Esophagus mucosa (tissue), 1 donor: ENCODE data around the gene IGFBP7. TPM values are rescaled to one million over a fixed set of nuclear protein-coding genes. Genes with fewer than 3 reads are reported as not detected.
A peak's percentile ranks its signal among the peaks of the same experiment; 100 is the strongest.
"Not testable (repeated sequence)": the region's sequence is repeated elsewhere in the genome, so short reads cannot be mapped to it uniquely, and the experiment has no call there.

Source experiments
- ATAC-seq: fragments of 200-7000 bp; cut with Tn5 transposase; one replicate; pipeline ENCODE4 v1.9.1; 2020
- total RNA-seq: library from RNA; stranded (reverse); gene quantifications from one replicate; pipeline ENCODE4 v1.2.4, GENCODE V29; 2023
- donor health status: DM: yes; HTN: yes; CAD: no.

IGFBP7 gene
- total RNA-seq, 1 donor from 2014 or later: 40.9 TPM

DNA sequence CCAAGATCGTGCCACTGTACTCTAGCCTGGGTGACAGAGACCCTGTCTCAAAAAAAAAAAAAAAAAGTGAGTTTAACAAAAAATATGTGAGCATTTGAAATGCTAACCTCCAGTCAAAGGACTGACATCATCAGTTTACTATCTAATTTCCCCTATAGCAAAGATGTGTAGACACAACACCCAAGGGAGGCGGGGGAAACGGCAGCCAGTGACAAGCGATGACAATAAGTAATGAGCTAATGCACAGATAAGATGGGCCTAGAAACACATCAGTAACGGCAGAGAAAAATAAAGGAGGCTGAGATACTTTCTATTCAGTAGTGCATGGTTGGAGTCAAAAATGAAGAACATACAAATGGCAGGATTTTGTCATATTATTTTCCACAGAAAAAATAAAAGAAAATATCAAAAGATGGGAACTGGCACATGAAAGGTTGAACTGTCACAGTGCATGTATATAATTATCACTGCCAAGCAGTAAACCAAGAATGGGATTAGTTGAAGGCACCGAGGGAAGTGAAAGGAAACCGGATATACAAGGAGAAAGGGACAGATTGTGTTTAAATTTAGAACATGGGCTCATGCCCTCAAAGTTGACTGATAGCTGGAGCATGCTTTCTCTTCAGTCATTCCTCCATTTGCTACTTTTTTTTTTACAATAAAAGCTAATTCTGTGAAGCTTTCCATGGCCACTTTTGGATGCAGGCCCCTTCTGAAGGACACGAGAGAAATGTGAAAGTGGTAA is 41.8 kb downstream of the IGFBP7 start:
- no peak for ATAC-seq

DNA sequence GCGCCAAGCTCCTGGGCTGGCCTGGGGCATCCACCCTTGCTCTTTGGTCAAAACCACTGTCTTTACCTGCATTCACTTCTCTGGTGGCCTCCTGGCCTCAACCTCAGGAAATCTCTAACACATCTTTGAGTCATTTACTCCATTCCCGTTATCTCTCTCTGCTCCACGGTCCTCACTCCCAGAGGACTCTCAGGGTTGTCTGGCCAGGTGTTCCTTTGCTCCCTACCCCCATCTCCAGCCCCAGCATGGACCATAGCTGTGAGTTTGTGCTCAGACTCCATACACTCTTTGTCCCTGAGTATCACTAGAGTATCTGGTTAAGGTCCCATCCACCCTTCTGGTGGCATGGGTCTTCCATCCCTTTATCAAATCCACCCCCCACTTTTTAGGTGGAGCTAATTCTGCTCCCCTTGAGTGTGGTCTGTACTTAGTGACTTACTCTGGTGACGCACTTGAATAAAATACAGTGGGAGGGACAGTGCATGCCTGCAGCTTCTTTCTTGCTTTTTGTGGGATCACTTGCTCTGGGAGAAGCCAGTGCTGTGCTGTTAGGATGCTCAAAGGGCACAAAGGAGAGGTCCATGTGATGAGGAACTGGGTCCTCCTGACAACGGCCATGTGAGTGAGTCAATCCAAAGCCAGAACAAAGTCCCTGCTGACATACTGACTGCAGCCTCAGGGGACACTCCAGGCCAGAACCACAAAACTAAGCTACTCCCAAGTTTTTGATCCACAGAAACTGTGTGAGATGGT is 44.3 kb downstream of the IGFBP7 start:
- no peak for ATAC-seq

DNA sequence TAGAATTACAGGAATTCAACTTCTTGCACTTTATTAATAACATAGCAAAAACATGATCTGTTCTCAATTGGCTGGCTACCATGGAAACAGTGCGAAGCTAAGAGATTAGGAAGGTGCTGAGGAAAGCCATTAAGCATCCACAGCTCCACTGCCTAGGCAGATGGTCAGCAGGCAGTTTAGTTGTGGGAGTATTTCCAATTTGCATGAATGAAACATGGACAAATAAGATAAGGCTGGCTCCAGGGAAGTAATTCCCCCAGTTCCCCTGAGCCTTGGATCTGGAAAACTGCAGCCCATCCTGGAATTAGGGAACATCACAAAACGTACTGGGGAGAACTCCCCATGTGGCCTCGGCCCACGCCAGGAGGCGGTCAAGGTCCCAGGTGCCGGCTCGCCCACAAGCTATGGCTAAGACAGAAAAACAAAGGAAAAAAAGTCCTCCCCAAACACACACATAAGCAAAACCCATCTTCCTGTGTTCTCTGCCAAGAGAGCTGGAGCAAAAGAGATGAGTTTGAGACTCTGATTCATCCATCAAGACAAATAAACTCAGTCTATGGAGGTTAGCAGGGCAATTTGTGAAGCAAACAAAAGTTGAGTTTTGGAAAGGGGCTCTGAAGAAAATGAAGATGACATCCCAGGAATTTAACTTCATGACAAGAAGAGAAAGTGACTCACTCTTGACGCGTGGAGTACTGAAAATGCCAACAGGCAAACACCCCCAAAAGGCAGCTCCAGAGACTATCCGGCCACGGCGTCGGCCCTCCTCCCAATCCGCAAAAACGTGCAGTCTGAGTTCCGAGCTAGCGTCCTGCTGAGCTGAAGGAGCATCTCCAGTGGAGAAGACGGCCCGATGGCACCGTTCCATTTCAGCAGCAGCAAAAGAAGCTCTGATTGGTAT is 45.1 kb downstream of the IGFBP7 start:
- peak; percentile 20 for ATAC-seq

DNA sequence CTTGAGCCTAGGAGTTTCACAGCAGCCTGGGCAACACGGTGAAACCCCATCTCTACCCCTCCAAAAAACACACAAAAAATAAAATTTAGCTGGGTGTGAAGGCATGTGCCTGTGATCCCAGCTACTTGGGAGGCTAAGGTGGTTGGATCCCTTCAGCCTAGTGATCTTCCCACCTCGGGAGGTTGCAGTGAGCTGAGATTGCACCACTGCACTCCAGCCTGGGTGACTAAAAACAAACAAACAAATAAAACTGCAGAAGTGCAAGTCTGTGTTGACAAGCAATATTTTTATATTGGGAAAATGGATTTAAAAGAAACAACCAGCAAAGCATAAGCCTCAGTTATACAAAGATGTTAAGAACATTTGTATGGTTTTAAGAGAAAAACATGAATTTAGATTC is 46.1 kb downstream of the IGFBP7 start:
- no peak for ATAC-seq

DNA sequence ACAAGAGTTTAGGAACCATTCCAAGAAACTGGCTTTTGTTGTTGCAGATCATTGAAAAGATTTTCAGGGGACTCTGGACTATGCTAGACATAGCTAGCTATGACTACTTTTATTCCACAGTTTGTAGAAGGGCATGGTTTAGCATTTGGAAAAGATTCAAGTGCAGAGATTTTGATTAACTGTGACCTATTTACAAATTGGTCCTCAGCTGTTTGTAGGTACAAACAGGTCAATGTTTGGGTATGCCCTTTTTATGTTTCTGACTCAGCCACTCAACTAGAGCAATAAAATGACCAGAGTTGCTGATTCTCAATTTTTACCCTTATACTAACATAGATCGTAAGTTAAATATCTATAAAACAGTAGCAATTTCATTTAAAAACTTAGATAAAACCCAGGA is 46.7 kb downstream of the IGFBP7 start:
- ATAC-seq: no peak

DNA sequence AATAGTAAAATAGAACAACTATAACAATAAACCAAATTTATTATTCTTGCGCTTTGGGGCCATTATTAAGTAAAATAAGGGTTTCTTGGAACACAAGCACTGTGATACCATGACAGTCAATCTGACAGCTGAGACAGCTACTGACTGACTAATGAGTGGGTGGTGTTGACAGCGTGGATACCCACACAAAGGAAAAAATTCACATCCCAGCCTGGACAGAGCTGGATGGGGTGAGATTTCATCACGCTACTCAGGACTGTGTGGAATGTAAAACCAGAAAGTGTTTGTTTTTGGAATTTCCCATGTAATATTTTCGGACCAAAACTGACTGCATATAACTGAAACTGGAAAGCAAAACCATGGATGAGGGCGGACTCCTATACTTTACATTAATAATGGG is 48.8 kb downstream of the IGFBP7 start:
- ATAC-seq: no peak

DNA sequence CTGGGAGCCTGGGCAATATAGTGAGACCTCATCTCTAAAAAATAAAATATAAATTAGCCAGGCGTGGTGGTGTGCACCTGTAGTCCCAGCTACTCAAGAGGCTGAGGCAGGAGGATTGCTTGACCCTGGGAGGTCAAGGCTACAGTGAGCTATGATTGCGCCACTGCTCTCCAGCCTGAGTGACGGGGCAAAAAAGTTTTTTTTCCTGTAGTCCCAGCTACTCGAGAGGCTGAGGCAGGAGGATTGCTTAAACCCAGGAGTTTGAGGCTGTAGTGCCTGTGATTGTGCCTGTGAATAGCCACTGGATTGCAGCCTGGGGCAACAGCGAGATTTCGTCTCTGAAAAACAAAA is 49.5 kb downstream of the IGFBP7 start:
- ATAC-seq: not testable (repeated sequence)

DNA sequence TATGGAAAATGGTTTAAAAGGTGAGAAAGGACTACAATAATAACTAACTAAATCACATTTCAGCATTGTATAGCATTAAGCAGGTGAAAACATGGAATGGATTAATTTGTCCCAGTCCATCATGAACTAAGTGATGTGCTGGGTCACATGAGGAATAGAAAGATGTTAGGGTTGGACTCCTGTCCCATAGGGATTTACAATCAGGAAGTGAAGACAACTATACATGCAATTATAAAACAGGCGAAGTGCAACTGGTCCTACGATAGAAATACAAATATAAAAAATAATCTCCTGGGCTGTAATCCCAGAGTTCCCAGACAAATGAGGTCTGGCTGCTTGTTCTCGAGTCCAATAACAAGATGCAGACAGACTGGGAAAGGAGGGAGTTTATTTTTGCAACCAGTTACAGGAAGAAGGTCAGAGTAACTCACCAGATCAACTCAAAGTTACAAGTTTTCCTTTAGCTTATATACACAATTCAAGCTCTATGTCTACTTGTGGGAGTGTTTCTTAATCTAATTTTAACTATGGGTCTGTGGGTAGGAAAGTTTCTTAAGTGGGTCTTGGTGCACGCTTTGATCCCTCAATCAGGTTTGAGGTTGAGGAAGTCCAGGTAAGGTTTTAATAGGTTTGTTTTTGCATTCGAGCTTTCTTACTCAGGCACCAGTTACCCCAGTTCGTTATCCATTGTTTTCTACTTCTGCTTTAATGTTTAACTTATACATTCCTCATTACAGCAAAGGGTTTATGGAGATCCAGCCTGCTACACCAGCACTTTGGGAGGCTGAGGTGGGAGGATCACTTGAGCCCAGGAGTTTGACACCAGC is 50.1 kb downstream of the IGFBP7 start:
- no peak for ATAC-seq

DNA sequence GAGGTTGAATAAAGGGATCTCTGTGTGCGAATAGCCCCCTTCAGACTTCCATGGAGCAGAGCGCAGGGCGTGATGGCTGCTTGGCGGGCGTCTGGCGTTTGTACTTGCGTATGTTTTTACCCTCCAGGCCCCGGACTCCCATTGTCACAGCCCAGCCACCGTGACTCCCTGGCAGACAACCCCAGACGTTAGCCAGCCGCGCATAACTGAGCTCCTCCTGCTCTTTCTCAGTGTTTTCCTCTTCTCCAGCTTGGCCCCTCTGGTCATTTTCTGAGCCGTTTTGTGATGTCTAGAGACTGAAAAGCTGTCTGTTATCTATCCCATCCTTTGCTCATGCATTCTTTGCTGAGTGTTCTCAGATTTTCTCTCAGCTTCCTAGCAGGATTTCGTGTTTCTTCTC is 54.3 kb downstream of the IGFBP7 start:
- ATAC-seq: no peak

DNA sequence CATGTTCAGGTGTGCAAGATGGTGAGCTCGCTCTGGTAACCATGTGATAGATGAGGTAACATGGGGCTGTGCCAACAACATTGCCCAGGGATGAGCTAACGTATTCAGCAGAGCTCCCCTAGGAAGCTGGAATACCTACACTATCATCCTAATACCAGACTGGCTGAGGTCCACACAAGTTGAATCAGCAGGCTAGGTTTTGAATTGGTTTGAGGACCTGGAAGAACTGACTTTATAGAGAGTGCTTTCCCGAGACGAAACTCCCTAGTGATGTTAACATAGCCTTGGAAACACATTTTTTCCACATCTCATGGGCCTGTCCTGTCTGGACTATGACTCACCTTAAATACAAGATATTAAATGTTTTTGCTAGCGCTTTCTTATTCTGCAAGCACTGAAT is 56.7 kb downstream of the IGFBP7 start:
- peak; percentile 42 for ATAC-seq

DNA sequence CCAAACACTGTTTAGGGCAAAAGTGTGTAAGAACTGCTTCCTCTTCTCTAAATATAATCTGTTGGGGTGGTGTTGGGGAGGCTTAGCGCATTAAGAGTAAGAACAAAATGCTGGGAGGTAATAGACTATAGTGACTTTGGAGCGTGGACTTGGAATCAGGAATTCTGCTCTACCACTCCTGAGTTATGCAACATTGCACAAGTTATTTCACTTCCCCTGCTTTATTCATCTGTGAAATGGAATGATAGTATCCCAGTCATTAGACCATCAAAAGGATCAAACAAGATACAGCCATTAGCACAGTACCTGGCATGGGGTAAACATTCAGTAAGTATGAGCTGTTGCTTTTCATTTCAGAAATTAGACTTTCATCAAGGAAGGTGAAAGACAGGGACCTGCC is 58.7 kb downstream of the IGFBP7 start:
- no peak for ATAC-seq

DNA sequence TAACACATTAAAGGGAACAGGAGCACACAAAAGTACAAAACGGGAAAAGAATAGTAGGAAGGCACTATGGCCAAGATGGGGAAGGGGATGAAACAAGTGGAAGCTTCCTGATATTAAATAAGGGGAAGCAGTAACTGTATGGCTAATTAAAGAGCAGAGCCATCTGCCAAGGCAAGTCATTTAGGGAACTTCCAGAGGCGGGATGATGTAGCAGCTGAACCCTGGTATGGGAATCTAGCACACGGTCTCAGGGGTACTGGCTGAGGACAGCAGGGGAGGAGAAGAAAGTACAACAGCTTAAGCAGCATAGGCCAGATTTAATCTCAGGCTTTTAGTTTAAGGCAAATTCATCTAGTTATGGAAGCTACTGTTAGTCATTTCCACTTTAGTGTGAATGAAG is 59.1 kb downstream of the IGFBP7 start:
- ATAC-seq: no peak

DNA sequence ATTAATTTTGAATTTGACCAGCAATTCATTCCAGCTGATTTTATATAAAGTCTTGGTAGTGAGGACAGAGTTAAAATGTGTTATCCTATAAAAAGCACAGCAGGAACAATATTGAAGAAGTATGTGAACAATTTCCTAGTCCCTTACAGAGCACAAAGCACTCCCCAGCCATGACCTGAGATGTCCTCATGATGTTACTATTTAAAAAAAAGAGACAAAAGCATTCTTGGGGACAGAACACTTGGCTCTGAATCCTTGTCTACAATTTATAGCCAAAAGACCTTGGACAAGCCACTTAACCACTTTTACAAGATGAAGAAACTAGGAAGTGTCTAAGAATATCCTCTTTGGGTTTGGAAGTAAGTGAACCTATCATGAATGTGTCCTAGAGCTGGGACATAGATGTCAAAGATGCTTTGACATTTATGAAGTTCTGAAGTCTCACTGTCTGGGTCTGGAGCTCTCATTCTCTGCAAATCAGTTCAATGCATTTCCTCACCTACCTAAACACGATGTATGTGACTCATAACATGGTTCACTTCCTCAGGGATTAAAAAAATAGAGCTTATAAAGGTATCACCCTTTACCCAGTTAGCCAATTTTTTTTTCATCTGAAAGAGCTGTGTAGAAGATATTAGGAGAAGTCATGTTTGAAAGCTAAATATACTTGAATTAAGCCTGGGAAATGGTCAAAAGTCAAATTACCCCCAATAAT is 61.4 kb downstream of the IGFBP7 start:
- ATAC-seq: peak; percentile 55

DNA sequence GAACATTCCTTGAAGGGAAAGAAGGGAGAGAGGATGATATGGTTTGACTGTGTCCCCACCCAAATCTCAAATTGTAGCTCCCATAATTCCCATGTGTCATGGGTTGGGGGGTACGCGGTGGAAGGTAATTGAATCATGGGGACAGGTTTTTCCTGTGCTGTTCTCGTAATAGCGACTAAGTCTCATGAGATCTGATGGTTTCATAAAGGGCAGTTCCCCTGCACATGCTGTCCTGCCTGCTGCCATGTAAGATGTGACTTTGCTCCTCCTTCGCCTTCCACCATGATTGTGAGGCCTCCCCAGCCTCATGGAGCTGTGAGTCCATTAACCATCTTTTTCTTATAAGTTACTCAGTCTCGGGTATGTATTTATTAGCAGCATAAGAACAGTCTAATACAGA is 63.1 kb downstream of the IGFBP7 start:
- ATAC-seq: not testable (repeated sequence)

DNA sequence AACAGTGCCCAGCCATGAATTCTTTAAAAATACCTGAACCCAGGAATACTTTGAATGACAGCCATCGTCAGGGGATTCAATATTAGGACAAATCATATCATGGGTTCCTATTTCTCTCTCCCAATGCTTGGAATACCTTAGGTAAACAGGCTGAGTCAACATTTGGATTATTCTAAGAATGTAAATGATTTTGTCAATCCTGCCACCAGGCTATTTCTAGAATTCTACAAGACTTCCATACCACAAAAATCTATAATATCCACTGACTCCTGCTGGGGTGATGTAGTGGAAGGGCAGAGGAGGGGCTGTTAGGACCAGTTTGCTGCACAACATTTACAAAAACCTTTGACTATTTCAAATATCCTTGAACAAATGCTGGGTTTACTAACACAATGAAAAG is 65.2 kb downstream of the IGFBP7 start:
- ATAC-seq: no peak

DNA sequence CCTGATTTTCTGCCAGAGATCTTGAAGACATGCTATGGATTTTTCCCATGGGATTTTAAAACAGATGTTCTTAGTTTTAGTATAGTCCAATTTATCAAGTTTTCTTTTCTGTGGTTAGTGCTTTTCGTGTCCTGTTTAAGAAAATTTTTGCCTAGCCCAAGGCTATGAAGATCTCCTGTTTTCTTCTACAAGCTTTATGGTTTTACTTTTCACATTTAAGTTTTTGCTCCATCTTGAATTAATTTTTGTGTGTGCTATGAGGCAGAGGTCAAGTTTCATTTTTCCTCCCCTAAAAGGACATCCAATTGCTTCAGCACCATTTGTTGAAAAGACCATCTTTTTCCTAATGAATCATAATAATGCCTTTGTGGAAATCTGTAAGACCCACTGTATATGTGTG is 65.9 kb downstream of the IGFBP7 start:
- no peak for ATAC-seq

DNA sequence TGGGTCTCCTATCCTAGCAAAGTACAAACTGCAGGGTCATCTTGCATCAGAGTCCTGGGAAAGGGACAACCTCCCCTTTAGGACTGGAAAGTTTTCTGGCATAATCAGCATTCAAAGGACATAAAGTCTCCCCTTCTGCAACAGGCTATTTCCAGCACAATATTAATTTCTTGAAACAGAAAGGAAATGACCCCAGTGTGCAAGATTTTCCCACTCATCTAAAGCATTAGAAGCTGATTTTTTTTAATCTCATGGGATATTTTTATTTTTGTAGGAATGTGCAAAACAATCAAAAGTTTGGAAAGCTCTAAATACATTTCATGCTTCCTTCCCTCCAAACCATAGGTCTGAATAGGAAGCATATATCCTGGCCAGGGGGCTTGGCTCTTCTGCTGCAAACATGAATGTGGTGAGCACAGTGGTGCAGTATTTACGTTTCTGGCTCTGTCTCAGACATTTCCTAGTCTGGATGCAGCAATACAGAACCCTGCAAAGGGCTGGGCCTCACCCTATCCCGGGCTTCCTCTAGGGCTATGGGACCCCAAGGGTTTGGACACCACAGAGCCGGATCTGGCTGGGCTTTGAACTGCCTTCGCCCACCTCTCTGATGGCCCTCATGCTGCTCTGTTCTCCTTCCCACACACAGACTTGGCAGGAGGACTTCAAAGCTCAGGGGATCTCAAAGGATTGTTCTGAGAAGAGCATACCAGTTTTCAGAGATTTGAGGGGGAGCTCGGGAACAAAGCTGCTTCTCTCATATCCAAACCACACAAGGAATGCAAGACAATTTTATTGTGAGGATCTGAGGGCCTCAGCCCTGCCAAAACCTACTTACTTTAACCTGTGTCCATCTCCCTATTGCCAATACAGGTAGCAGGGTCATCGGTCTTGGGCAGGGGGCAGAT is 66.6 kb downstream of the IGFBP7 start:
- peak; percentile 43 for ATAC-seq

DNA sequence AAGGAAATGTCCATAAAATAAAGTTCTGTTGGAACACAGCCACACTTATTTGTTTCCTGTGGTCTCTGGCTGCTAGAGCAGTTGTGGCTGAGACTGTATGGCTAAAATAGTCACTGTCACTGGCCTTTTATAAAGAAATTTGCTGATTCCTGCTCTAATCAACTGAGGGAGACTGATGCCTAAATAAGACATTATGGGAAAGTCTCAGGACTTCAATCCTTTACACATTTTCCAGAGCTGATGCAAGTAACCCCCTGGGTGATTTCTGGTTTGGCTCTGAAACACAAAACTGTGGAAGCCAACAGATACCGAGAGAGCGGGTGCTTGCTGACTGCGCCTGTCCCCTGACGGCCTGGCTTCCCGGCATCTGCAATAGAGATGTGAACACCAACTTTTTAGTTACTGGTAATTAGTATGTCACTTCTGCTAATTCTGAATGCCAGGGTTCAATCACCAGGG is 67.4 kb downstream of the IGFBP7 start:
- ATAC-seq: no peak

DNA sequence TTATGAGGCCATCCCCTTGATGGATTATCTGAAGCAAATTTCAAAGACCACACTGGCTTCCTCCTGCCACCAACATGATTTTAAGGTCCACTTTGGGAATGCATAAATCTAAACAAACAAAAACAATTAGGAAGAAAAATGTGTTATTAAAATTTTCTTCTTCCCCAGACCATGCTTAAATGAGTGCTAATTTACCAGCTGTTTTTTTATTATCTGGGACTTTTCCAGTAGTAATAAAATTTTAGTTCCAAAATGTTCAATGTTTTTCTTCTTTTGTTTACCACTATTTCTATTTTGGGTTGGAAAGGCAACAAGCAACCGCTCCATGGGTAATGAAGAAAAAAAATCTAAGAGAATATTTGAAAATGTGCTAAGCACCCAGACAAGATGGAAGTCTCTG is 69.2 kb downstream of the IGFBP7 start:
- ATAC-seq: no peak

DNA sequence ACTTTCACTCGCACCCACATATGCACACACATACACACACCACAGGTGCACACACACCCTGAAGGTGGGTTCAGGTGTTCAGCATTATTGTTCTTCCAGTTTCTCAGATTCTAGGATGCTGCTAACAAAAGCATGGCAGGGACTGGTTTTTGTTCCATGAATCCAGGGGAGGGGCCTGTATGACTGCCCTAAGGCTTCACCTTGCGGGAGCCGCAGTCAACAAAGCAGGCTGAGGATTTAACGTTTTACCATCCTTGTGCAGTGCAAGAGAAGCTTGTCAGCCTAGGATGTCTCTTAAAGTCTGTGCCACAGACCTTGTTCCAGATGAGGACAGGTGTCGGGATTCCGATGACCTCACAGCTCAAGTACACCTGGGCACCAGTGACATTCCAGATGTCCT is 69.7 kb downstream of the IGFBP7 start:
- no peak for ATAC-seq

DNA sequence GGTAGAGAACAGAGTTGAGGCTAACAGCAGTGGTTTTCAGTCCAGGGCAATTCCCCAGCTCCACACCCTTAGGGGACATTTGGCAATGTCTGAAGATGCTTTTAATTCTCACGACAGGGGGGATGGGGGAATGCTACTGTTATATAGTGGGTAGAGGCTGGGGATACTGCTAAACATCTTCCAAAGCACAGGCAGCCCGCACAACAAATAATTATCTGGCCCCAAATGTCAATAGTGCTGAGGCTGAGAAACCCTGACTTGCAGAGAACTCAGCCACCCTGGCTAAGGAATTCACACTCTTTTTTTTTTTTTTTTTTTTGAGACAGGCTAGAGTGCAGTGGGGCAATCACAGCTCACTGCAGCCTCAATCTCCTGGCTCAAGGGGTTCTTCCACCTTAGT is 70.8 kb downstream of the IGFBP7 start:
- ATAC-seq: no peak
